Epithelial cell of proximal tubule (primary cell): ENCODE results near the gene CHN2. TPM values are rescaled to one million over a fixed set of nuclear protein-coding genes. Genes with fewer than 3 reads are reported as not detected.
"Not testable (repeated sequence)": the region's sequence is repeated elsewhere in the genome, so short reads cannot be mapped to it uniquely, and the experiment has no call there.

Source experiments
- DNase-seq: peaks from one replicate; pipeline ENCODE4 v3.0.0-alpha.2; 2011; ENCODE audit warnings: low read depth
- H3K4me3 ChIP-seq: 2 replicates; pipeline ENCODE4 v1.5.1; 2011; ENCODE audit warnings: low read depth, mild to moderate bottlenecking, low read length
- total RNA-seq: library from RNA; depleted of rRNA; stranded (reverse); fragments of >200 nt; gene quantifications from 2 replicates; pipeline ENCODE4 v1.2.3, GENCODE V29; 2015
- TF ChIP-seq, protein P1 (sequence below): conservative IDR thresholded peaks from 2 replicates; pipeline ENCODE4 v1.5.1; 2012; ENCODE audit warnings: low read depth, mild to moderate bottlenecking, low read length

The CHN2 gene
- total RNA-seq, 1 donor from 2014 or later, result 0.35 TPM

DNA sequence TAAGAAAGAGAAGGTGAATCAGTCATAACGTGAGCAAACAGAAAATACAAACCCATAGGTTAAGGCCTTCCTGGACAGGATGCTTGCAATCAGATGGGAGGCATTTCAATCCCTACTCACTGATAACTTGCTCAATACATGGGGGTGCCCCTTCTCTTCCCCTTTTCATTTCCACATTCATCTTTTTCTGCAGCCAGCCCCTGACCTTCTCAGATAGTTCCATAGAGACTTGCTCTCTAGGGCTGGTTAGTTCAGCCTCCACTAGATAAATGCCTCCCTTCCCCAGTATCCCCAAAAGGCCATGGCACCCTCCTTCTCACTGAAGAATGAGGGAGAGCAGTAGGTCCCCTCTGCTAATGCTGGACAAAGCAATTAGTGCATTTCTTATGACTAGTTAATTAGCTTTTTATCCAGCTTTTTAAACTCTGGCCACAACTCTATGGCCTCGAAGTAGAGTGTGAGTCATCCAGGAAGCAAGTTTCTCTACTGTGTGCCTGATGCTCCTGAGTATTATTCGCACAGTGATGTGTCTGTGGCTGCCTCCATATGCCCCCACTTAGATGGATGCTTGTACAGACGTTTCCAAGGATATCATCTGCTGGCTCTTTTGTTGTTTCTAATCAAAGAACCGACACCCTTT is 12.7 kb downstream of the CHN2 start:
- no peak overlapping the region for H3K4me3 ChIP-seq
- TF ChIP-seq, protein P1, sequence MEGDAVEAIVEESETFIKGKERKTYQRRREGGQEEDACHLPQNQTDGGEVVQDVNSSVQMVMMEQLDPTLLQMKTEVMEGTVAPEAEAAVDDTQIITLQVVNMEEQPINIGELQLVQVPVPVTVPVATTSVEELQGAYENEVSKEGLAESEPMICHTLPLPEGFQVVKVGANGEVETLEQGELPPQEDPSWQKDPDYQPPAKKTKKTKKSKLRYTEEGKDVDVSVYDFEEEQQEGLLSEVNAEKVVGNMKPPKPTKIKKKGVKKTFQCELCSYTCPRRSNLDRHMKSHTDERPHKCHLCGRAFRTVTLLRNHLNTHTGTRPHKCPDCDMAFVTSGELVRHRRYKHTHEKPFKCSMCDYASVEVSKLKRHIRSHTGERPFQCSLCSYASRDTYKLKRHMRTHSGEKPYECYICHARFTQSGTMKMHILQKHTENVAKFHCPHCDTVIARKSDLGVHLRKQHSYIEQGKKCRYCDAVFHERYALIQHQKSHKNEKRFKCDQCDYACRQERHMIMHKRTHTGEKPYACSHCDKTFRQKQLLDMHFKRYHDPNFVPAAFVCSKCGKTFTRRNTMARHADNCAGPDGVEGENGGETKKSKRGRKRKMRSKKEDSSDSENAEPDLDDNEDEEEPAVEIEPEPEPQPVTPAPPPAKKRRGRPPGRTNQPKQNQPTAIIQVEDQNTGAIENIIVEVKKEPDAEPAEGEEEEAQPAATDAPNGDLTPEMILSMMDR, result no peak
- DNase-seq, result no peak

DNA sequence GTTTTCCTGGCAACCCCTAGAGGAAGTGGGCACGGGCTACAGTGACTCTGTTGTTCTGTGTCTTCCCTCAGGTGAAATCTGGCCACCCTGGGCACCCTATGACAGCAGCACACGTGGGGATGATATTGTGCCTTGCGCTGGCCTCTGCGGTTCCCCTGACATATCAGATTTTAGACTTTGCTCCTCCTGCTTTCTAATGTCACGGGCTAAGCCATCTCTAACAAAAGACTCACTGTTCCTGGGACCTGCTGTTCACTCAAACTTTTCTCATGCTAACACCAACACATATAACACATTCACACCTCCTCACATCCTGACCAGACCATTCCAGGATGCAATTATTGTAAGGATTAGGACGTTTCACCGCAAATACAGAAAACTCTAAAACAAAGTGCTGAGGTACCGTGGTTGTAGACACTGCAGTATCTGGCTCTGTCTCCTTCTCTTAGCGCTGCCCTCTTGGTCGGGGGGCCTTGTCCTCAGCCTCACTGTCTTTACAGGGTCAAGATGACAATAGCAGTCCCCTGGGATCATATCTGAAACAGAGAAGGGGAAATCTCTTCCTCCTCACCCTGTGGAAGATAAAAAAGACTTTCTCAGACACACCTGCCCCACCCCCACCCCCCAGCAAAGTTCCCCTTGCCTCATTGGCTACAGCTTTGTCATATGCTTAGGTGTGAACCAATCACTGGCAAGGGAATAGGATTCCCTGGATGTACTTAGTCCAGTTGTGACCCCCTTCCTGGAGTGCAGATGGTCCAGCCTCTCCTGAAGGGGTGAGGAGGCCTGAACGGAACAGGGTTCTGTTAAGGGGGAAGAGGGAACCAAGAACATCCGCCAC is 14.1 kb downstream of the CHN2 start:
- H3K4me3 ChIP-seq, result no peak overlapping the region
- no peak for DNase-seq
- TF ChIP-seq, protein P1, result no peak

DNA sequence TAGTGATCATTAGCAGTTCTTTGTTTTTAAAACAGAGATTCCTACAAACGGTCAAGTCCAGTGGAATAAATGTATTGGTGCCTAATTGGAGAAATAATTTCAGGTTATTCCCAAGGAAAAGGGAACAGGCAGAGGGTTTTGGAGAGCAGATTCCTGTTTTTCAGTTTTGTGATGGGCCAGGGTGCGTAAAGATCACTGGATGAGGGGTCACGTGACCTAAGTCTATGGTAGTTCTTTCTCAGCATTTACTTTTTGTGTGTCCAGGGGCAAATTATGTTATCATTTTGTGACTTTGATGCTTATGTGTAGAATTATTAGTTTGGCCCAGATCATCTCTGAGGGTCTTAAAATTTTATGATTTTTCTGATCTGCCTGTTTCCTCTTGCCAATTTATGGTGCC is 15.2 kb downstream of the CHN2 start:
- no peak overlapping the region for H3K4me3 ChIP-seq
- DNase-seq, result no peak
- TF ChIP-seq, protein P1, result no peak

DNA sequence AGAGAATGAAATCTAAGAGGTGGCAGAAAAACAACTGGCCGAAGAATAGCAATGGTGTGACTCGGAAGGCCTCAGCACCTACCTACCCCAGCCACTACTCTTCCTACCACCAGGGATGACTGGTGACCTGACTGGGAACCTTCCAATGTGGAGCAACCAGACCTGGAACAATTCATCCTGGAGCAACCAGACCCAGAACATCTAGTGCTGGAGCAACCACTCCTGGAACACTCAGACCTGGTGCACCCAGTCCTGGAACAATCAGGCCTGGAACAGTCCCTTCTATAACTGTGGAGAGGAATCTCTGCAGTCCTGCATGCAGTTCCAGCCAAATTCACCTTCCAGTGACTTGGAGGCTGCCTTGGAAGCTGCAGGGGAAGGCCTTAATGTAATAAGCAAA is 18.2 kb downstream of the CHN2 start:
- not testable (repeated sequence) for DNase-seq, H3K4me3 ChIP-seq

GRCh38 chr7:29214056-29214455 is 19.5 kb downstream of the CHN2 start:
- TF ChIP-seq, protein P1, result no peak
- no peak for DNase-seq

DNA sequence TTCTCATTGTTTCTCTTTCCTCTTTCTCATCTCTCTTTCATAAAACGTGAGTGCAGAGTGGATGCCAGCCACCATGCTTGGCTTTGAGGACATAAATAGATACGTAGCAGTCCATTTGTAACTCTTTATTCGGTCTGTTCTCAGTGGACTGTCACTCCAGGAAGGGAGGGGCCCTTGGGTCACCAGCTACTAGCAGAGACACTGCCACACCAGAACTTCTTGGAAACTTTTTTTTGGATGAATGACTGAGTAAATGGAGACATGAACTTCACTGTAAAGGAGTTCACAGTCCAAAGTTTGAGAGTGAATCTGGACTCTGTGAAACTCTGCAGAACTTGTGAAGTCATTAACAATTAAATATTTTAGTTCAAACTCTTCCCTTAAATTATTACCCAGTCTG is 20.2 kb downstream of the CHN2 start:
- TF ChIP-seq, protein P1, result no peak
- no peak overlapping the region for H3K4me3 ChIP-seq
- no peak for DNase-seq

More at GRCh38 chr7:29214056-29214455, 19.5 kb downstream of the CHN2 start:
- H3K4me3 ChIP-seq, result no peak overlapping the region

GRCh38 chr7:29216128-29216527 is 21.6 kb downstream of the CHN2 start:
- TF ChIP-seq, protein P1, result no peak
- DNase-seq, result no peak
- no peak overlapping the region for H3K4me3 ChIP-seq
